ENCODE measurements around the gene KISS1. TPM values are rescaled to one million over a fixed set of nuclear protein-coding genes. Genes with fewer than 3 reads are reported as not detected.

Gene KISS1
- total RNA-seq, 4 donors from 2014 or later, result not detected

DNA sequence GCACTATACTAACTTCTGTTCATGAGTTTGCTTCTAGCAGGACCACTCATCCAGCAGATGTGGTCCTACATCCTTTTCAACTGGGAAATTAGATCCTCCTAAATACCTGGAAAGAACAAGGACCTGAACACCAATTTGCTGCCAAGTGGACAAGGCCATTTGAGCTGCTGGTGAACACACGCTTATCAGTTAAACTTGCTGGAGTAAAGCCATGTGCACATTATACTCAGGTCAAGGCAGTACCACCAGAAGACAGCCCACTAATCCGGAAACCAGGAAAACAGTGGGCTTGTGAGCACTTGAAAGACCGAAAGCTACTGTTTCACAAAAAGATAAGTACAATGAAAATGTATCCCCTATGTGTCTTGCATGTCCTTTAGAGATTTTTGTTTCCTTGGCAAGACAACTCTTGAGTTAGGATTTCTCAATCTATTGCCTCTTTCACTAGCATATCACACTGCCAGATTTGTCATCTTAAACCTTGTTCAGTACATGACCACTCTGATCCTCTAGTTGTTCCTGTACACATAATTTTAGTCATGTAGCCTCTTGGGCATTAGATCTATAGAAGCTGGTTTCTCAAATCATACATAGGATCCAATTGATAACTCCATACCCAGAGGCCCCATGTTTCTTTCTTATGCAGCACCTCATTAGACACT, 25.7 kb downstream of the KISS1 start:
- H3K4me1 ChIP-seq, result no peaks in the 10 kb centered on the region
- in situ Hi-C loops (cut with MboI; ENCODE audit: low pct_ligation_motif_present in 1 of 4, low pct_unique_long_range_greater_than_20kb in 1 of 4, low sequenced_read_pairs in 3 of 4) (no loop called here), intact Hi-C loops (cut with DNase I; ENCODE audit: low total_unique reads) (no loop called here)
- TF ChIP-seq POLR2AphosphoS5 (IDR thresholded peaks at IDR 0.05) (no peak), EP300 (IDR thresholded peaks at IDR 0.05; ENCODE audit: low read depth) (no peak), POLR2A (IDR thresholded peaks at IDR 0.05) (no peak)
- TF ChIP-seq, protein P1, sequence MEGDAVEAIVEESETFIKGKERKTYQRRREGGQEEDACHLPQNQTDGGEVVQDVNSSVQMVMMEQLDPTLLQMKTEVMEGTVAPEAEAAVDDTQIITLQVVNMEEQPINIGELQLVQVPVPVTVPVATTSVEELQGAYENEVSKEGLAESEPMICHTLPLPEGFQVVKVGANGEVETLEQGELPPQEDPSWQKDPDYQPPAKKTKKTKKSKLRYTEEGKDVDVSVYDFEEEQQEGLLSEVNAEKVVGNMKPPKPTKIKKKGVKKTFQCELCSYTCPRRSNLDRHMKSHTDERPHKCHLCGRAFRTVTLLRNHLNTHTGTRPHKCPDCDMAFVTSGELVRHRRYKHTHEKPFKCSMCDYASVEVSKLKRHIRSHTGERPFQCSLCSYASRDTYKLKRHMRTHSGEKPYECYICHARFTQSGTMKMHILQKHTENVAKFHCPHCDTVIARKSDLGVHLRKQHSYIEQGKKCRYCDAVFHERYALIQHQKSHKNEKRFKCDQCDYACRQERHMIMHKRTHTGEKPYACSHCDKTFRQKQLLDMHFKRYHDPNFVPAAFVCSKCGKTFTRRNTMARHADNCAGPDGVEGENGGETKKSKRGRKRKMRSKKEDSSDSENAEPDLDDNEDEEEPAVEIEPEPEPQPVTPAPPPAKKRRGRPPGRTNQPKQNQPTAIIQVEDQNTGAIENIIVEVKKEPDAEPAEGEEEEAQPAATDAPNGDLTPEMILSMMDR (IDR thresholded peaks at IDR 0.05), result no peak
- no peaks in the 10 kb centered on the region for H3K36me3 ChIP-seq
- H3K27ac ChIP-seq, result no peak overlapping the region
- H3K27me3 ChIP-seq, result peaks cover 10% of the 10 kb centered on the region
- no peak overlapping the region for H3K4me3 ChIP-seq
- DNase-seq, result no peak
- H3K9me3 ChIP-seq, result peaks cover 5 to 6% of the 10 kb centered on the region in 2 donors
- 93% methylated on average over 3 of the region's 3 CpGs; no CpG with 5 or more reads in 1 of the 2 donors for WGBS, 2 donors (ENCODE audit: low coverage in 1 of 2)

DNA sequence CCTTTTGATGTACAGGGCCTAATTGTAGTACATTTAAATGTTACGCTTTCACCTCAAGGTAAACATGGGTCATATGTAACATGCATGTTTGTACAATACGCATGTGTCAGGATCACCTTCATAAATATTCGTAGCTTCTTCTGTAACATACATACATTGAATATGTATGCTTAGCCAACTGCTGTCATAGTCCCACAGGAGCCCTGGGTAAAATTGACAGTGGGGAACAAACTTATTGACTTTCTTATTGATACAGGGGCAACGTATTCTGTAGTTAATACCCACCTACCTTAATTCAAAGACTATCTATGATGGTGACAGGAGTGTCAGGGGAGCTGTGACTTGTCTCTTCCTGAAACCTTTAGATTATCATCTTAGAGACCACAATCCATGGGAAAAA, 26.4 kb downstream of the KISS1 start:
- no peak overlapping the region for H3K4me3 ChIP-seq
- H3K9me3 ChIP-seq, result peaks cover 5 to 6% of the 10 kb centered on the region in 2 donors
- H3K27ac ChIP-seq, result no peak overlapping the region
- intact Hi-C loops (cut with DNase I; ENCODE audit: low total_unique reads) (no loop called here), in situ Hi-C loops (cut with MboI; ENCODE audit: low pct_ligation_motif_present in 1 of 4, low pct_unique_long_range_greater_than_20kb in 1 of 4, low sequenced_read_pairs in 3 of 4) (loop anchor here (5.0 to 10.0 kb wide), 2 partner anchors 192 to 195 kb away; no protein-coding TSS in a partner anchor)
- H3K36me3 ChIP-seq, result no peaks in the 10 kb centered on the region
- H3K4me1 ChIP-seq, result no peaks in the 10 kb centered on the region
- WGBS, 2 donors (ENCODE audit: low coverage in 1 of 2), result 79 to 89% methylated on average over 4 of the region's 4 CpGs
- peaks cover 8% of the 10 kb centered on the region for H3K27me3 ChIP-seq
- TF ChIP-seq POLR2AphosphoS5 (IDR thresholded peaks at IDR 0.05) (no peak), POLR2A (IDR thresholded peaks at IDR 0.05) (no peak), EP300 (IDR thresholded peaks at IDR 0.05; ENCODE audit: low read depth) (no peak)
- TF ChIP-seq, protein P1 (IDR thresholded peaks at IDR 0.05), result no peak
- DNase-seq, result no peak

DNA sequence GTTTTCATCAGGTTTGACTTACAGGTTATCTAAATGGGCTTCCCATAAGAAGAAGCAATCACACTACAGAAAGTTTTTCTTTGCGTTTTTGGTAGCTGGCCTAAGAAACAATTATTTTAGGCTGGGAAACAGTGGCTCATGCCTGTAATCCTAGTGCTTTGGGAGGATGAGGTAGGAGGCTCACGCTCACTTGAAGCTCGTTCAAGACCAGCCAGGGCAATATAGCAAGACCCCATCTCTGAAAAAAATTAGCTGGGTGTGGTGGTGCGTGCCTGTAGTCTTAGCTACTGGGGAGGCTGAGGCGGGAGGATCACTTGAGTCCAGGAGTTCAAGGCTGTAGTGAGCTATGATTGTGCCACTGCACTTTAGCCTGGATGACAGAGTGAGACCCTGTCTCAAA, 28.6 kb downstream of the KISS1 start:
- no peaks in the 10 kb centered on the region for H3K27me3 ChIP-seq
- no peak overlapping the region for H3K27ac ChIP-seq
- in situ Hi-C loops (cut with MboI; ENCODE audit: low pct_ligation_motif_present in 1 of 4, low pct_unique_long_range_greater_than_20kb in 1 of 4, low sequenced_read_pairs in 3 of 4), result loop anchor here (5.0 to 10.0 kb wide), 2 partner anchors 195 to 197 kb away; no protein-coding TSS in a partner anchor
- no peak for DNase-seq
- H3K36me3 ChIP-seq, result no peaks in the 10 kb centered on the region
- intact Hi-C loops (cut with DNase I; ENCODE audit: low total_unique reads), result no loop called here
- no peak overlapping the region for H3K4me3 ChIP-seq
- TF ChIP-seq, protein P1 (IDR thresholded peaks at IDR 0.05), result no peak
- TF ChIP-seq EP300 (IDR thresholded peaks at IDR 0.05; ENCODE audit: low read depth) (no peak), POLR2A (IDR thresholded peaks at IDR 0.05) (no peak), POLR2AphosphoS5 (IDR thresholded peaks at IDR 0.05) (no peak)
- 90% methylated on average over 5 of the region's 5 CpGs; no CpG with 5 or more reads in 1 of the 2 donors for WGBS, 2 donors (ENCODE audit: low coverage in 1 of 2)
- H3K9me3 ChIP-seq, result peaks cover 5 to 6% of the 10 kb centered on the region in 2 donors
- H3K4me1 ChIP-seq, result no peaks in the 10 kb centered on the region

DNA sequence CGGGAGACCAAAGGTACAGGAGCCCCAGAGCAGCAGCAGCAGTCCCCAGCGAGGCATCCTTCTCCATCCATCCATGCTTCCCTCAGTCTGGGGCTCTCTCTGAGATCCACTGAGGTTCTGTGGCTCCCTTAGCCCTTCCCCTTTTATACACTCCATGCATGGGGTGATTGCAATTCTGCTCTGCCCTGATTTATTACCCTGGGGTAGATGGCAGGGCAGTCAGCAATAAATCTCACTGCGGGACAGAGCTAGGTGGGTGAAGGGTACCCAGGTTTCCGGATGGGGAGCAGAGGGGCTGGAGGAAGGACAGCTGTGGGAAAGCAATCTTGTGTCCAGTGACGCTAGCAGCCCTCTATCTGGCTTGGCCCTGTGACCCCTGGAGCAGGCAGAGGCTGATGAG, 30.1 kb downstream of the KISS1 start, which contains the start of gene REN:
TSS of gene REN (minus strand) at position 119 of the 400 bp plus-strand sequence. CDS start at position 75, 44 bp downstream.
- Histone ChIP-seq H3K4me3 (no peak within 1 kb of the TSS), H3K27ac (no peak within 1 kb of the TSS), H3K9me3 (peaks cover 5 to 6% of the 10 kb centered on the region in 2 donors), H3K27me3 (peaks cover 6% of the 10 kb centered on the region), H3K36me3 (no peaks in the 10 kb centered on the region), H3K4me1 (peaks cover 0 to 5% (median 0%) of the 10 kb centered on the region in 4 donors)
- 49% methylated on average over 5 of the region's 5 CpGs; no CpG with 5 or more reads in 1 of the 2 donors for WGBS, 2 donors (ENCODE audit: low coverage in 1 of 2)
- DNase-seq, result no peak
- intact Hi-C loops (cut with DNase I; ENCODE audit: low total_unique reads), result no loop called here
- TF ChIP-seq, protein P1 (IDR thresholded peaks at IDR 0.05), result no peak
- TF ChIP-seq EP300 (IDR thresholded peaks at IDR 0.05; ENCODE audit: low read depth) (no peak), POLR2A (IDR thresholded peaks at IDR 0.05) (no peak), POLR2AphosphoS5 (IDR thresholded peaks at IDR 0.05) (no peak)
- in situ Hi-C loops (cut with MboI; ENCODE audit: low pct_ligation_motif_present in 1 of 4, low pct_unique_long_range_greater_than_20kb in 1 of 4, low sequenced_read_pairs in 3 of 4), result loop anchor here (5.0 to 10.0 kb wide), 2 partner anchors 196 to 199 kb away; no protein-coding TSS in a partner anchor

Data from transverse colon (tissue), 4 donors.